Astrocyte of the cerebellum (primary cell): ENCODE results near the gene NXN.
A peak's percentile ranks its signal among the peaks of the same experiment; 100 is the strongest.

Source experiments
- DNase-seq: peaks from one replicate; pipeline ENCODE4 v3.0.0-alpha.2; 2011; ENCODE audit warnings: low read depth
- H3K4me3 ChIP-seq: 2 replicates; pipeline ENCODE4 v1.5.1; 2011; ENCODE audit warnings: mild to moderate bottlenecking, low read depth, low read length, moderate library complexity
- in situ Hi-C: cut with HindIII; loops from 2 replicates; pipeline ENCODE4 v1.10.0; 2017; ENCODE audit warnings: low sequenced_read_pairs
- TF ChIP-seq, protein P1 (sequence below): IDR thresholded peaks from 2 replicates; pipeline ENCODE4 v1.5.1; 2012; ENCODE audit warnings: low read length, low read depth, moderate library complexity, mild to moderate bottlenecking; ENCODE audit errors: missing control alignments

The NXN gene

DNA sequence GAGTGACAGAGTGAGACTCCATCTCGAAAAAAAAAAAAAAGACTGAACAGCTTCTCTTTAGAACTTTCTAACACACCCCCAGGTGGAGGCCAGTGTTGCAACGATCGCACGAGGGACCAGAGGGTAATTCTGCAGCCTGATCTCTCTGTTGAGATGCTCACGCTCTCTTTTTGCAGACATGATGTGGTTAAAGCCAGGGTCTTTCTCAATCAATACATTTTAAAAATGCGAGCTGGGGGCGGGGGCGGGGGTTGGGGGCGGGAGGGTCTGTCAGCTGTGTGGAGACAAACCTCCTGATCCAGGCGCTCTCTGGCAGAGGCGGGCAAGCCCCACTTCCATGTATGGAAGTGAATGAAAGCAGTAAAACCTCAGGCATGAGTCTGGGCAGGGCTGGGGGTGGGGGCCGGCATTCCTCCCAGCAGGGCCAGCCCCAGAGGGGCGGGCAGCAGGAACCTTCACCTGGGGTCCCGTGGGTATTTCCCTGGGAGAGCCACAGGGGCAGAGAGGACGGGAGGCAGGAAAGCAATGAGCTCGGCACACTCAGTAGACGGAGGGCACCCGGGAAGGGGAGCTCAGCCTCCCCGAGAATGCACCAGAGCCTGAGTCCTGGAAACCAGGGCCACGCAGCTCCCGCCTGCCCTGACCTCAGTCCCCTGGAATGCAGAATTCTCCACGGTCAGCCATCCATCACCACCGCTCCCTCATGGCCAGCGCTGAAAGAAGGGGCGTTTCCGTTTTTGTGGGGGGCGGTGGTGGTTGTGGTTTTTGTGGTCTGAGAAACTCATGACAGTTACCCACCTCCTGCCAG lies 28.0 kb downstream of the NXN start:
- no peak overlapping the region for H3K4me3 ChIP-seq
- TF ChIP-seq, protein P1, sequence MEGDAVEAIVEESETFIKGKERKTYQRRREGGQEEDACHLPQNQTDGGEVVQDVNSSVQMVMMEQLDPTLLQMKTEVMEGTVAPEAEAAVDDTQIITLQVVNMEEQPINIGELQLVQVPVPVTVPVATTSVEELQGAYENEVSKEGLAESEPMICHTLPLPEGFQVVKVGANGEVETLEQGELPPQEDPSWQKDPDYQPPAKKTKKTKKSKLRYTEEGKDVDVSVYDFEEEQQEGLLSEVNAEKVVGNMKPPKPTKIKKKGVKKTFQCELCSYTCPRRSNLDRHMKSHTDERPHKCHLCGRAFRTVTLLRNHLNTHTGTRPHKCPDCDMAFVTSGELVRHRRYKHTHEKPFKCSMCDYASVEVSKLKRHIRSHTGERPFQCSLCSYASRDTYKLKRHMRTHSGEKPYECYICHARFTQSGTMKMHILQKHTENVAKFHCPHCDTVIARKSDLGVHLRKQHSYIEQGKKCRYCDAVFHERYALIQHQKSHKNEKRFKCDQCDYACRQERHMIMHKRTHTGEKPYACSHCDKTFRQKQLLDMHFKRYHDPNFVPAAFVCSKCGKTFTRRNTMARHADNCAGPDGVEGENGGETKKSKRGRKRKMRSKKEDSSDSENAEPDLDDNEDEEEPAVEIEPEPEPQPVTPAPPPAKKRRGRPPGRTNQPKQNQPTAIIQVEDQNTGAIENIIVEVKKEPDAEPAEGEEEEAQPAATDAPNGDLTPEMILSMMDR, result no peak
- DNase-seq, result peak; percentile 91
- in situ Hi-C loops, result no loop called here

DNA sequence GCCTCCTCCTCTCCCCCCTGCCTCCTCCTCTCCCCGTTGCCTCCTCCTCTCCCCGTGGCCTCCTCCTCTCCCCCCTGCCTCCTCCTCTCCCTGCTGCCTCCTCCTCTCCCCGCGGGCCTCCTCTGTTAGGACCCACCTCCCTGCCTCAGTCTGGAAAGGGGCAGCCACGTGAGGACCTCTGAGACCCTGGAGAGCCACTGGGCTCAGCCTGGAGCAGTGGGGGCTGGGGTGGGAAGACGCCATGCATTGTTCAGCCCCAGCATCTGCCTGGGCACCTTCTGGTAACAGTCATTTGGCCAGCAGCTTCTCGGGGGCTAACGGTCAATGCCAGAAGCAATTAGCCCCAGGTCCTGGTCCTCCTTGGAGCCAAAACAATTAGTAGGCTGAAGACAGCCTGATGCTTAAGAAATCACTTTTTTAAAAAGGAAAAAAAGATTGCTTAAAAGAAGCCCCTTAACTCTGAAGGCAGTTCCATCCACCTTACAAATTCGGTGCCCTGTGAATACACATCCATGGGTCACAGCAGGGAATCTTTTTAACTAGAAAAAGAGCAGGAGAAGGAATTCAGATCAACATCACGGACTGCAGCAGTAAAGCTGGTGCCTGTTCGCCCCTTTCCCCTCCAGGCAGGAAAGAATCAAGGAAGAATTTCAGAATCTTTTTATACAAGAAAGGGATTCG lies 29.8 kb downstream of the NXN start:
- H3K4me3 ChIP-seq, result no peak overlapping the region
- in situ Hi-C loops, result no loop called here
- TF ChIP-seq, protein P1, result no peak
- DNase-seq, result no peak

DNA sequence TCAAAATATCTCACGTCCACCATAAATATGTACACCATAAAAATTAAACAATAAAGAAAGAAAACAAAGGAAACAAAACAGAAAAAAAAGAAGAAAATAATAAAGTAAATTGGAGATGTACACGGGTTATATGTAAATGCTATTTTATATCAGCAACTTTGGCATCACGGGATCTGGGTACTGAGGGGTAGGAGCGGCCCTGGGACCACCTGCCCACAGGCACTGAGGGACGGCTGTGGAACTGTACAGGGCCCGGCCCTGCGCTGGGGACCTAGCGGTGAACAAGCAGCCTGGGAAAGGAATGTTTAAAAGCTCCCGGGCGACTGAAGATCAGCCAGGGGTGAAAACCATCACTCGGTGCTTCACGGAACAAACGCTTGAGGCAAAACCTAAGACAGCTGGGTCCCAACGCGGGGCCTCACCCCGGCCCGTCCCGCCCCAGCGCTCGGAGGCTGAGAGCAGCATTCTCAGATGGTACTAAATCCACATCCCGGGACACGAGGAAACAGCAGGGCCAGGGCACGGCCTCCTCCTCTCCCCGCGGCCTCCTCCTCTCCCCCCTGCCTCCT lies 31.2 kb downstream of the NXN start:
- TF ChIP-seq, protein P1, result no peak
- in situ Hi-C loops, result no loop called here
- no peak for DNase-seq
- no peak overlapping the region for H3K4me3 ChIP-seq

DNA sequence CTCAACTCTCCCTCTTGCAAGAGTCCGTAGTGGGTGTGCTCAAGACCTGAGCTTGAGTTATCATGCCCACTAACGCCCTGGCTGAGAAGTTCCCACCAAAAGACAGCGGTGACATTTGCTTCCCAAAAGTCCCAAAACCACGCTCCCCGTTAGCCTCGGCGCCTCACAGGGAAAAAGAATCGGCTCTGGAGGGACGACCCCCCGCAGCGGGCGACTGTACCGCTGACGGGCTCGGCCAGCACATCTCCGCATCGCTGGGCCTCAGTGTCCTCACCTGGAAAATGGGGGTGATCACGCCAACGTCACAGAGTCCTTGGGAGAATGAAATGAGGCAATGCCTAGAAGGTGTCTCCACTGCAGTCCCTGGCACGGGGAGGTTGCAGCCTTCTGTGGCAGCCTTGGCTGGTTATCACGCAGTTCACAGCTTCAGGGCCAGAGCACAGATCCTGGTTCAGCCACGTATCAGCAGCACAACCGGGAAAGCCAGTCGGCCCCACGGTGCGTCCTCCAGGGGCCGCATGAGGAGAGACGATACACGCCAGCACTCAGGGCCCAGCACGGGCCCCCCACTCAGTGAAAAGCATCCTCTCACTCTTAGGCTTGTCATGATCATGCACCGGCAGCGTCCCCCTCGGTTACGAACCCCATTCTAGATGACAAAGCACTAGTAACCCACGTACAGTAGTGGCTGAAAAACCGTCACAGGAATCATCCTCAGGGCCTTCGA lies 32.9 kb downstream of the NXN start:
- in situ Hi-C loops, result no loop called here
- H3K4me3 ChIP-seq, result no peak overlapping the region
- TF ChIP-seq, protein P1, result no peak
- DNase-seq, result no peak

DNA sequence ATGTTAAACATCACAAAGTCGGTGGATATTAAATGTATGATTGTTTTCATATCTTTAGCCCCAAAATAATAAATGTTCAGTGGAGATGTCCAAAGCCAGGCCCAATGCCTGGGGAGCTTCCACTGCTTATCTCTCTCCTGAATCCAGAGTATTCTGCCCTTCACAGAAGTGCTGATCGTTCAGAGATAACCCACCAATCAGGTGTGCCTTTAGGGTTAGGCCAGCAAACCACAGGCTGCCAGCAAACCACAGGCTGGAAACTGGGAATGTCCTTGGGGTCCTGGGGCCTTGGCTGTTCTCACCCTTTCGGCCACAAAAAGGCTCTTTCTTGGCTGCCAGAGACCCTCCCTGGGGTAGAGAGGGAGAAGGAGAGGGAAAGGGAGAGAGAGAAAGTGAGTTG lies 33.9 kb downstream of the NXN start:
- in situ Hi-C loops, result no loop called here
- TF ChIP-seq, protein P1, result no peak
- DNase-seq, result no peak
- H3K4me3 ChIP-seq, result no peak overlapping the region

DNA sequence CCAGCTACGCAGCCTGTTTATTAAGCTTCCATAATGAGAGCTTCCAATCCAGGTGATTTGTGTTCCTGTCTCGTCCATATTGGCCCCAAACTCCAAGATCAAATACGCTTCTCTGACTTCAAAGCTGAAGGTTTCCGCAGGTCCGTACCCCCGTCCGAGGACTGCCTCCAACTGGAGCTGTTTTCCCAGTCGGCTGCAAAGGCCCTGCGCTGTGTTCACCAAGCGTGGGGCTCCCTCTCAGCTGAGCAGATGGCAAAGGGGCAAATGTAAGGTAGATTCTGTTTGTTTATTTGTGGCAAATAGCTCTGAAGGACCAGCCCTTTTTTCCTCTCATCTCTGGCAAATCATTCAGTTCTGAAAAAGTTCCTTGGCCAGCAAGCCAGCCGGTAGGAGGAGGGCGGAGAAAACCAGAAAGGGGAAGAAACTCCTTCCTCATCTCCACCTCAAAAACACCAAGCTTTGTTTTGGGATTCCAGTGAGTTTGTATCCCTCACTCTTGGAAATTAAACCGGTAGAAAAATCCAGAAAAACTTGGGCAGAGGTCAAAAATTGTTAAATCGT lies 35.2 kb downstream of the NXN start:
- no peak overlapping the region for H3K4me3 ChIP-seq
- in situ Hi-C loops, result no loop called here
- no peak for DNase-seq

More for the DNA sequence above, 35.2 kb downstream of the NXN start:
- TF ChIP-seq, protein P1, result no peak
